Stimulated activated CD8-positive, alpha-beta memory T cell treated with anti-CD3 and anti-CD28 coated beads, Interleukin-7, amount 100 ng/mL, for 4 hours (primary cell): ENCODE measurements around the gene HEY2.
A peak's percentile ranks its signal among the peaks of the same experiment; 100 is the strongest.
"Not testable (repeated sequence)": the region's sequence is repeated elsewhere in the genome, so short reads cannot be mapped to it uniquely, and the experiment has no call there.

Experiments used
- DNase-seq, 2 donors: peaks; one replicate each; pipeline ENCODE4 v3.0.0-alpha.2; 2020; ENCODE audit warnings: low read depth in 2 of 2

The HEY2 gene

GRCh38 chr6:125769147-125769783 is 19.8 kb downstream of the HEY2 start:
- DNase-seq: no peak

GRCh38 chr6:125773387-125774341 is 24.2 kb downstream of the HEY2 start:
- DNase-seq: no peak

- not testable (repeated sequence) for DNase-seq
Observed at GRCh38 chr6:125776107-125776826, 26.8 kb downstream of the HEY2 start.

- peak; percentile 68 to 80 for DNase-seq
Observed at GRCh38 chr6:125779924-125780539, 30.6 kb downstream of the HEY2 start.

GRCh38 chr6:125780540-125781313 is 31.3 kb downstream of the HEY2 start:
- DNase-seq: peak; percentile 28 to 40

GRCh38 chr6:125781314-125781868 is 32.0 kb downstream of the HEY2 start:
- DNase-seq: peak in 1 of 2 donors; percentile 28

GRCh38 chr6:125784365-125784764 is 34.9 kb downstream of the HEY2 start:
- DNase-seq: no peak

GRCh38 chr6:125787791-125788190 is 38.4 kb downstream of the HEY2 start:
- no peak for DNase-seq

- DNase-seq: no peak
Observed at GRCh38 chr6:125789167-125789566, 39.7 kb downstream of the HEY2 start.

GRCh38 chr6:125789576-125790357 is 40.3 kb downstream of the HEY2 start:
- no peak for DNase-seq

- peak; percentile 49 to 75 for DNase-seq
Observed at GRCh38 chr6:125790358-125791150, 41.1 kb downstream of the HEY2 start, which contains the start of gene NCOA7. Gene NCOA7 (plus strand): TSS chr6:125790960. CDS start chr6:125815355, 24,395 bp downstream.

GRCh38 chr6:125791151-125791819 is 41.9 kb downstream of the HEY2 start:
- peak in 1 of 2 donors; percentile 35 for DNase-seq

- DNase-seq: no peak
Observed at GRCh38 chr6:125791820-125792165, 42.4 kb downstream of the HEY2 start.

- no peak for DNase-seq
Observed at GRCh38 chr6:125792172-125792571, 42.7 kb downstream of the HEY2 start.

- no peak for DNase-seq
Observed at GRCh38 chr6:125792680-125793079, 43.2 kb downstream of the HEY2 start.

GRCh38 chr6:125793280-125793679 is 43.8 kb downstream of the HEY2 start:
- DNase-seq: no peak

GRCh38 chr6:125793863-125794262 is 44.4 kb downstream of the HEY2 start:
- DNase-seq: no peak

GRCh38 chr6:125794342-125795137 is 45.1 kb downstream of the HEY2 start:
- no peak for DNase-seq
